Adrenal gland (tissue), 5 donors: ENCODE data around the gene SLIT3.

Experiments
- CTCF ChIP-seq, 6 experiments: fragments of 450-650 bp in 4 of 6; fragments of 200-600 bp in 2 of 6; sonication (generic) in 1 of 6; IDR thresholded peaks; 1 replicate in 5 of 6; 2 replicates in 1 of 6; pipeline versions ENCODE4 v1.5.1 to v1.8.0; 2016 to 2021; ENCODE audit warnings: antibody characterized with exemption in 6 of 6, mild to moderate bottlenecking in 2 of 6, moderate library complexity in 1 of 6
- POLR2A ChIP-seq, 2 donors: fragments of 450-650 bp; IDR thresholded peaks; one replicate each; pipeline ENCODE4 v1.6.1; 2017; ENCODE audit warnings: antibody characterized with exemption in 2 of 2, mild to moderate bottlenecking in 2 of 2, moderate library complexity in 1 of 2
- donor health status: DM: no; HTN: no; CAD: no.

GRCh38 chr5:168944004-168944403, 356.9 kb downstream of the SLIT3 start:
- no peak for TF ChIP-seq CTCF (IDR thresholded peaks at IDR 0.05)
- no peak for TF ChIP-seq POLR2A (IDR thresholded peaks at IDR 0.05)
